Spleen (tissue), 11 donors: ENCODE data around the gene PTH. TPM values are rescaled to one million over a fixed set of nuclear protein-coding genes. Genes with fewer than 3 reads are reported as not detected.

Experiments used
- DNase-seq: peaks from one replicate; pipeline ENCODE4 v3.0.0-alpha.2; 2020
- H3K27ac ChIP-seq, 8 donors: fragments of 200-600 bp; sonication (generic) in 7 of 8; 1 replicate in 4 of 8; 2 replicates in 4 of 8; pipeline versions ENCODE4 v1.5.0 to v1.8.0; 2016 to 2021; ENCODE audit warnings: inconsistent platforms in 4 of 8, mild to moderate bottlenecking in 4 of 8, moderate library complexity in 1 of 8
- H3K27me3 ChIP-seq, 7 donors: fragments of 200-600 bp; sonication (generic) in 6 of 7; replicated peaks in 1 of 7; 1 replicate in 4 of 7; 2 replicates in 3 of 7; pipeline versions ENCODE4 v1.5.0 to v1.8.0; 2016 to 2021; ENCODE audit warnings: inconsistent platforms in 3 of 7, mild to moderate bottlenecking in 1 of 7
- H3K36me3 ChIP-seq, 6 donors: fragments of 200-600 bp; sonication (generic) in 5 of 6; 1 replicate in 4 of 6; 2 replicates in 2 of 6; pipeline versions ENCODE4 v1.5.0 to v1.8.0; 2016 to 2021; ENCODE audit warnings: inconsistent platforms in 2 of 6
- H3K4me1 ChIP-seq, 6 donors: fragments of 200-600 bp; sonication (generic) in 5 of 6; 1 replicate in 3 of 6; 2 replicates in 3 of 6; pipeline versions ENCODE4 v1.5.0 to v1.8.0; 2016 to 2021; ENCODE audit warnings: inconsistent platforms in 3 of 6
- H3K4me3 ChIP-seq, 8 donors: fragments of 200-600 bp; sonication (generic) in 7 of 8; 1 replicate in 4 of 8; 2 replicates in 4 of 8; pipeline versions ENCODE4 v1.5.0 to v1.8.0; 2016 to 2021; ENCODE audit warnings: inconsistent platforms in 4 of 8, mild to moderate bottlenecking in 4 of 8, moderate library complexity in 2 of 8
- H3K9me3 ChIP-seq, 8 donors: fragments of 200-600 bp; sonication (generic) in 7 of 8; 1 replicate in 4 of 8; 2 replicates in 4 of 8; pipeline versions ENCODE4 v1.5.0 to v1.8.0; 2016 to 2021; ENCODE audit warnings: inconsistent platforms in 4 of 8
- CTCF ChIP-seq, 11 experiments: fragments of 200-600 bp in 7 of 11; fragments of 450-650 bp in 4 of 11; sonication (generic) in 4 of 11; IDR thresholded peaks in 8 of 11; conservative IDR thresholded peaks in 3 of 11; 1 replicate in 7 of 11; 2 replicates in 4 of 11; pipeline versions ENCODE4 v1.4.0 to v1.8.0; 2016 to 2021; ENCODE audit warnings: antibody characterized with exemption in 11 of 11, inconsistent platforms in 4 of 11, mild to moderate bottlenecking in 1 of 11
- POLR2A ChIP-seq, 3 donors: fragments of 450-650 bp; IDR thresholded peaks; one replicate each; pipeline ENCODE4 v1.5.1; 2017; ENCODE audit warnings: antibody characterized with exemption in 3 of 3, mild to moderate bottlenecking in 1 of 3
- POLR2AphosphoS5 ChIP-seq, 3 donors: sonication (generic); formaldehyde crosslinking; IDR thresholded peaks; one replicate each; pipeline ENCODE4 v1.5.1; 2017; ENCODE audit warnings: antibody characterized with exemption in 3 of 3
- WGBS, 5 donors: extraction: QIAGEN DNeasy Blood & Tissue Kit in 3 of 5; methylation state at CpG; one replicate each; pipeline versions ENCODE4 v1.1.5 to v1.1.7; 2013 to 2018; 5-methylcytosine and 5-hydroxymethylcytosine counted together
- intact Hi-C: fragments of 100-400 bp; cut with DNase I; formaldehyde crosslinking; loops from one replicate; pipeline ENCODE4 v1.15.0; 2023; ENCODE audit warnings: low total_unique reads
- polyA plus RNA-seq, 3 donors: library from polyadenylated mRNA; stranded (reverse); fragments of 200-250 nt; gene quantifications; one replicate each; pipeline ENCODE4 v1.2.1, GENCODE V29; 2013
- total RNA-seq, 7 donors: library from RNA; depleted of rRNA in 3 of 7; stranded (reverse); fragments of >200 nt in 3 of 7; fragmentation: NEBNext Ultra II Directional in 4 of 7; extraction: Animal tissue kit (Norgen Biotek cat#: 25700) in 4 of 7; gene quantifications; one replicate each; pipeline versions ENCODE4 v1.1.0 to v1.2.1, GENCODE V29; 2016 to 2021
- donor health status: healthy with polysubstance abuse.
- donor health status: DM: no; HTN: no; CAD: no; lungs with moderate emphysema.
- donor health status: DM: no; HTN: no; CAD: no.
- donor health status: Bipolar disorder and iron deficiency.
- donor health status: healthy.
- donor health status: DM: no; HTN: no; CAD: no.
- donor health status: DM: yes; HTN: yes; CAD: no.

Gene PTH
- total and polyA plus RNA-seq, 10 donors: not detected

- H3K4me3 ChIP-seq: no peak overlapping the region
- peaks cover 0 to 10% (median 0%) of the 10 kb centered on the region in 6 donors for H3K36me3 ChIP-seq
- H3K4me1 ChIP-seq: peaks cover 10 to 57% (median 33%) of the 10 kb centered on the region in 6 donors
- no peak overlapping the region for H3K27ac ChIP-seq
- no peak for DNase-seq
- TF ChIP-seq CTCF (IDR thresholded peaks at IDR 0.05 in 8 of 11, conservative IDR thresholded peaks at IDR 0.05 in 3 of 11): no peak
- no peak for TF ChIP-seq POLR2A (IDR thresholded peaks at IDR 0.05)
- TF ChIP-seq POLR2AphosphoS5 (IDR thresholded peaks at IDR 0.05): no peak
- intact Hi-C loops: no loop called here
- no peaks in the 10 kb centered on the region for H3K27me3 ChIP-seq
- WGBS, 5 donors: 90 to 94% (median 94%) methylated on average over 3 of the region's 3 CpGs
- no peaks in the 10 kb centered on the region for H3K9me3 ChIP-seq
These were observed 34.5 kb downstream of the PTH start for GRCh38 chr11:13461291-13461690.

GRCh38 chr11:13450832-13451397 is 44.9 kb downstream of the PTH start:
- peaks cover 0 to 28% (median 18%) of the 10 kb centered on the region in 8 donors for H3K9me3 ChIP-seq
- H3K27me3 ChIP-seq: no peaks in the 10 kb centered on the region
- H3K27ac ChIP-seq: no peak overlapping the region
- H3K4me1 ChIP-seq: peaks cover 3 to 52% (median 20%) of the 10 kb centered on the region in 6 donors
- no peak overlapping the region for H3K4me3 ChIP-seq
- WGBS, 5 donors: 75 to 87% (median 84%) methylated on average over 2 of the region's 2 CpGs
- intact Hi-C loops: no loop called here
- no peak for DNase-seq
- peaks cover 0 to 6% (median 0%) of the 10 kb centered on the region in 6 donors for H3K36me3 ChIP-seq
- TF ChIP-seq POLR2AphosphoS5 (IDR thresholded peaks at IDR 0.05) (no peak), POLR2A (IDR thresholded peaks at IDR 0.05) (no peak), CTCF (IDR thresholded peaks at IDR 0.05 in 8 of 11, conservative IDR thresholded peaks at IDR 0.05 in 3 of 11) (no peak)

GRCh38 chr11:13449522-13449921 is 46.3 kb downstream of the PTH start:
- no peak overlapping the region for H3K4me3 ChIP-seq
- WGBS, 5 donors: 0 to 100% (median 53%) methylated on average over 1 of the region's 1 CpG
- peaks cover 0 to 6% (median 0%) of the 10 kb centered on the region in 6 donors for H3K36me3 ChIP-seq
- peaks cover 3 to 52% (median 23%) of the 10 kb centered on the region in 6 donors for H3K4me1 ChIP-seq
- intact Hi-C loops: no loop called here
- H3K27ac ChIP-seq: peak overlapping the region in 2 of 8 donors; percentile 0 to 63
- peaks cover 0 to 28% (median 18%) of the 10 kb centered on the region in 8 donors for H3K9me3 ChIP-seq
- H3K27me3 ChIP-seq: no peaks in the 10 kb centered on the region
- TF ChIP-seq CTCF (IDR thresholded peaks at IDR 0.05 in 8 of 11, conservative IDR thresholded peaks at IDR 0.05 in 3 of 11) (no peak), POLR2AphosphoS5 (IDR thresholded peaks at IDR 0.05) (no peak), POLR2A (IDR thresholded peaks at IDR 0.05) (no peak)
- no peak for DNase-seq

GRCh38 chr11:13448876-13449275 is 46.9 kb downstream of the PTH start:
- intact Hi-C loops: no loop called here
- Histone ChIP-seq H3K4me3 (no peak overlapping the region), H3K27ac (peak overlapping the region in 3 of 8 donors; percentile 0 to 63 (median 3)), H3K27me3 (no peaks in the 10 kb centered on the region), H3K9me3 (peaks cover 0 to 28% (median 18%) of the 10 kb centered on the region in 8 donors), H3K4me1 (peaks cover 3 to 52% (median 23%) of the 10 kb centered on the region in 6 donors), H3K36me3 (peaks cover 0 to 6% (median 0%) of the 10 kb centered on the region in 6 donors)
- TF ChIP-seq POLR2A (IDR thresholded peaks at IDR 0.05) (no peak), POLR2AphosphoS5 (IDR thresholded peaks at IDR 0.05) (no peak), CTCF (IDR thresholded peaks at IDR 0.05 in 8 of 11, conservative IDR thresholded peaks at IDR 0.05 in 3 of 11) (no peak)
- 61 to 87% (median 67%) methylated on average over 2 of the region's 2 CpGs for WGBS, 5 donors
- DNase-seq: no peak
